GM12878 (cell line): ENCODE results near the gene ATXN1. TPM values are rescaled to one million over a fixed set of nuclear protein-coding genes. Genes with fewer than 3 reads are reported as not detected.

Experiments used
- ATAC-seq: fragments of 200-7000 bp; cut with Tn5 transposase; 3 replicates; pipeline ENCODE4 v1.9.1; 2020; ENCODE audit warnings: mild to moderate bottlenecking, moderate library complexity
- BruUV-seq: library from RNA; stranded (reverse); fragments of 400-500 nt; replicated peaks from 2 replicates; lab custom pipeline; 2021; lab: Mats Ljungman, UMichigan
- CTCF ChIA-PET: fragments of 300-600 bp; sonication (Branson Sonifier 250); formaldehyde crosslinking; extraction: SDS; loops from one replicate; lab custom pipeline; 2021; ENCODE audit warnings: inconsistent platforms; lab: Yijun Ruan, JAX
- POLR2A ChIA-PET: fragments of 350-600 bp; formaldehyde crosslinking; extraction: SDS; loops from one replicate; lab custom pipeline; 2021; ENCODE audit warnings: inconsistent platforms; lab: Charles Lee
- RAD21 ChIA-PET: fragments of 300-600 bp; sonication (Branson Sonifier 250); formaldehyde crosslinking; loops from one replicate; lab custom pipeline; 2023; ENCODE audit warnings: antibody characterized with exemption; ENCODE audit not compliant: unreplicated experiment; lab: Charles Lee
- SMC1A ChIA-PET: fragments of 300-600 bp; sonication (Branson Sonifier 250); formaldehyde crosslinking; loops from one replicate; lab custom pipeline; 2023; ENCODE audit not compliant: unreplicated experiment, uncharacterized antibody; lab: Charles Lee
- DNase-seq: peaks from one replicate; pipeline ENCODE4 v3.0.0-alpha.2; 2011; ENCODE audit warnings: low read depth, low spot score
- FAIRE-seq: peaks from 3 replicates; lab custom pipeline; 2011; peaks lifted over from hg19 to GRCh38; lab: Jason Lieb, UNC
- H2AFZ ChIP-seq: 2 replicates; pipeline ENCODE4 v1.6.0; 2011; ENCODE audit warnings: low read depth, low read length, control low read depth; ENCODE audit not compliant: control insufficient read depth
- H3K27ac ChIP-seq: 2 replicates; pipeline ENCODE4 v1.5.1; 2011; ENCODE audit warnings: control low read depth; ENCODE audit not compliant: control insufficient read depth, insufficient read depth
- H3K27me3 ChIP-seq, 2 experiments: replicated peaks in 1 of 2; 2 replicates each; pipeline versions ENCODE4 v1.6.0 to v1.6.1; 2011; ENCODE audit warnings: low read length in 1 of 2; ENCODE audit not compliant: control insufficient read depth in 2 of 2, insufficient read depth in 2 of 2
- H3K36me3 ChIP-seq, 2 experiments: 2 replicates each; pipeline ENCODE4 v1.5.1; 2011; ENCODE audit warnings: low read length in 1 of 2; ENCODE audit not compliant: control insufficient read depth in 2 of 2, insufficient read depth in 2 of 2
- H3K4me1 ChIP-seq: 2 replicates; pipeline ENCODE4 v1.6.1; 2011; ENCODE audit warnings: mild to moderate bottlenecking, low read length, moderate library complexity, mixed read lengths; ENCODE audit not compliant: control insufficient read depth, insufficient read depth
- H3K4me2 ChIP-seq: 2 replicates; pipeline ENCODE4 v1.6.0; 2011; ENCODE audit warnings: control low read depth; ENCODE audit not compliant: control insufficient read depth, insufficient read depth
- H3K4me3 ChIP-seq: fragments of 200-600 bp; sonication (generic); 2 replicates; pipeline ENCODE4 v1.5.1; 2016
- H3K79me2 ChIP-seq: 2 replicates; pipeline ENCODE4 v1.6.0; 2011; ENCODE audit warnings: low read length; ENCODE audit not compliant: control insufficient read depth, insufficient read depth
- H3K9ac ChIP-seq: 2 replicates; pipeline ENCODE4 v1.8.0; 2011; ENCODE audit warnings: low read length, control low read depth, mixed read lengths; ENCODE audit not compliant: control insufficient read depth, insufficient read depth
- H3K9me3 ChIP-seq: replicated peaks from 3 replicates; pipeline ENCODE4 v1.5.1; 2011; ENCODE audit warnings: mild to moderate bottlenecking, low read length; ENCODE audit not compliant: control insufficient read depth, insufficient read depth
- H4K20me1 ChIP-seq: 2 replicates; pipeline ENCODE4 v1.6.0; 2011; ENCODE audit not compliant: control insufficient read depth, insufficient read depth
- CTCF ChIP-seq, 3 experiments: IDR thresholded peaks in 2 of 3; conservative IDR thresholded peaks in 1 of 3; 2 replicates each; pipeline ENCODE4 v1.5.1; 2011; ENCODE audit warnings: low read depth in 3 of 3, low read length in 3 of 3, mild to moderate bottlenecking in 3 of 3, control low read depth in 2 of 3, moderate library complexity in 2 of 3, inconsistent platforms in 1 of 3, mixed read lengths in 1 of 3; ENCODE audit not compliant: control insufficient read depth in 2 of 3, insufficient read depth in 1 of 3; ENCODE audit errors: extremely low read depth in 1 of 3
- EED ChIP-seq: sonication (generic); IDR thresholded peaks from 2 replicates; pipeline ENCODE4 v1.6.1; 2016; ENCODE audit warnings: antibody characterized with exemption, low read depth
- FOS ChIP-seq: IDR thresholded peaks from 3 replicates; pipeline ENCODE4 v1.6.1; 2011; ENCODE audit warnings: borderline replicate concordance; ENCODE audit not compliant: insufficient read length; ENCODE audit errors: extremely low read depth
- MAX ChIP-seq: IDR thresholded peaks from 2 replicates; pipeline ENCODE4 v1.6.1; 2012; ENCODE audit warnings: low read depth, low read length, improper control_type of control experiment
- NFIC ChIP-seq: IDR thresholded peaks from 2 replicates; pipeline ENCODE4 v1.6.1; 2012; ENCODE audit warnings: low read depth, mild to moderate bottlenecking, inconsistent platforms, low read length, moderate library complexity
- PRDM15 ChIP-seq: fragments of 450-650 bp; formaldehyde crosslinking; IDR thresholded peaks from 2 replicates; pipeline ENCODE4 v1.4.0; 2020; ENCODE audit warnings: mild to moderate bottlenecking, moderate library complexity
- RAD21 ChIP-seq: IDR thresholded peaks from 2 replicates; pipeline ENCODE4 v1.6.1; 2011; ENCODE audit warnings: mild to moderate bottlenecking, low read depth, low read length, moderate library complexity; ENCODE audit not compliant: insufficient read depth
- RUNX3 ChIP-seq: IDR thresholded peaks from 2 replicates; pipeline ENCODE4 v1.6.1; 2012; ENCODE audit warnings: low read length, inconsistent platforms
- SIX5 ChIP-seq: IDR thresholded peaks from 2 replicates; pipeline ENCODE4 v1.6.1; 2011; ENCODE audit warnings: mild to moderate bottlenecking, low read depth, low read length, moderate library complexity; ENCODE audit not compliant: severe bottlenecking
- SMC3 ChIP-seq: IDR thresholded peaks from 2 replicates; pipeline ENCODE4 v1.6.1; 2011; ENCODE audit warnings: low read length, improper control_type of control experiment, borderline replicate concordance
- SP1 ChIP-seq: IDR thresholded peaks from one replicate; pipeline ENCODE4 v1.6.1; 2011; ENCODE audit warnings: low read depth, low read length
- WGBS: methylation state at CpG from one replicate; pipeline ENCODE4 v1.1.6; 2016; ENCODE audit warnings: low lambda C conversion rate; ENCODE audit not compliant: insufficient replicate concordance, insufficient coverage; ENCODE audit errors: missing lambda C conversion rate; 5-methylcytosine and 5-hydroxymethylcytosine counted together
- in situ Hi-C: fragments of 300-500 bp; cut with MboI; formaldehyde crosslinking; loops from 9 replicates; pipeline ENCODE4 v1.14.3; 2018; ENCODE audit warnings: mixed read lengths
- intact Hi-C: fragments of 100-400 bp; cut with micrococcal nuclease; formaldehyde crosslinking; loops from one replicate; pipeline ENCODE4 v1.14.2; 2022; ENCODE audit not compliant: unreplicated experiment
- polyA plus RNA-seq, 11 experiments: library from polyadenylated mRNA; depleted of rRNA in 4 of 11; unstranded in 6 of 11; stranded (reverse) in 5 of 11; fragments of >200 nt; fragmentation: Nextera tagmentation in 4 of 11; fragmentation: Illumina TruSeq in 1 of 11; extraction: Ambion mirVana in 4 of 11; extraction: Trizol in 1 of 11; gene quantifications; 1 replicate in 1 of 11; 2 replicates in 10 of 11; pipeline versions ENCODE4 v1.2.1 to v1.2.3, GENCODE V29; 2011 to 2016; ENCODE audit warnings: inconsistent platforms in 2 of 11, missing spikeins in 2 of 11, low read depth in 1 of 11
- total RNA-seq, 4 experiments: library from RNA; depleted of rRNA in 3 of 4; stranded (reverse); fragments of >200 nt in 3 of 4; fragmentation: Illumina TruSeq in 1 of 4; extraction: Trizol in 1 of 4; gene quantifications; 2 replicates each; pipeline versions ENCODE4 v1.2.1 to v1.2.3, GENCODE V29; 2013 to 2021

The ATXN1 gene
- total and polyA plus RNA-seq, 10 of the 15 experiments (the other 5 are each of a cell fraction or from before 2014, with no cell fraction given): 12.2 to 51.2 (median 20.5) TPM

- TF ChIP-seq PRDM15 (CRISPR knock-in tag): no peak
Observed at GRCh38 chr6:16511723-16512489, 249.4 kb downstream of the ATXN1 start (continued).

- ChIA-PET RAD21 (interaction anchor here (0.7 to 8.7 kb wide), 42 partner anchors 12 to 455 kb away, joined by 3 to 110 read pairs (median 6); partner anchors contain the start of gene ATXN1), POLR2A (interaction anchor here (0.7 to 4.4 kb wide), 13 partner anchors 15 to 252 kb away, joined by 3 to 14 read pairs (median 4); no protein-coding TSS in a partner anchor), CTCF (interaction anchor here (0.6 to 10.6 kb wide), 64 partner anchors 8 to 261 kb away, joined by 3 to 203 read pairs (median 6); partner anchors contain the start of gene ATXN1), SMC1A (interaction anchor here (0.7 to 10.2 kb wide), 47 partner anchors 9 to 329 kb away, joined by 3 to 135 read pairs (median 7); partner anchors contain the start of gene ATXN1)
- Histone ChIP-seq H3K27me3 (no peaks in the 10 kb centered on the region), H3K4me2 (peak overlapping the region; percentile 49; the same call in 1 of the 2 replicates), H3K4me1 (peaks cover 47% of the 10 kb centered on the region), H2AFZ (no peak overlapping the region), H3K79me2 (no peaks in the 10 kb centered on the region), H3K36me3 (0 out of 4 replicates have a peak, but pooled peaks cover 0 to 2% of the 10 kb centered on the region in 2 experiments), H3K9ac (no peak overlapping the region), H3K27ac (peak overlapping the region; percentile 41; the same call in 1 of the 2 replicates), H4K20me1 (no peaks in the 10 kb centered on the region), H3K4me3 (no peak overlapping the region), H3K9me3 (no peaks in the 10 kb centered on the region)
- no peak for FAIRE-seq
- ATAC-seq: peak; percentile 46
- in situ Hi-C loops: loop anchor here (5.0 to 10.0 kb wide), 3 partner anchors 176 to 454 kb away; partner anchors contain the start of gene ATXN1
- intact Hi-C loops: loop anchor here (5.0 kb wide), 4 partner anchors 39 to 251 kb away; partner anchors contain the start of gene ATXN1
- TF ChIP-seq RUNX3: peak; percentile 9; the same call in 1 of the 2 replicates
- peak; percentile 59 for TF ChIP-seq EED
- TF ChIP-seq RAD21: peak; percentile 37
- TF ChIP-seq SMC3: peak; percentile 50; the same call in 1 of the 2 replicates
- TF ChIP-seq SP1: no peak
- TF ChIP-seq CTCF (IDR thresholded peaks at IDR 0.05 in 2 of 3, conservative IDR thresholded peaks at IDR 0.05 in 1 of 3; ENCODE audit: control insufficient read depth in 2 of 3, extremely low read depth in 1 of 3, insufficient read depth in 1 of 3, low read depth in 3 of 3, low read length in 3 of 3): peak; percentile 55 to 63 (median 60)
- no peak for TF ChIP-seq SIX5
- TF ChIP-seq FOS: no peak
- TF ChIP-seq MAX: no peak
- TF ChIP-seq NFIC: peak; percentile 29; the same call in 1 of the 2 replicates
- 33% methylated on average over 4 of the region's 4 CpGs for WGBS
- BruUV-seq: no TSS peak
- DNase-seq: no peak
Observed at GRCh38 chr6:16511040-16511660, 250.1 kb downstream of the ATXN1 start.
